NCI-H1048 (cell line): ENCODE data around the gene TRAPPC10.

Experiments
- DNase-seq: peaks from one replicate; lab custom pipeline; 2025; lab: John Stamatoyannopoulos, UW

Gene TRAPPC10

GRCh38 chr21:44011579-44012473 lies at the start of gene TRAPPC10:
TSS of gene TRAPPC10 (plus strand) at chr21:44012309. CDS start at chr21:44012494, 185 bp downstream.
- DNase-seq = peak; percentile 53

- no peak for DNase-seq
Observed at GRCh38 chr21:43965911-43966585, 46.1 kb upstream of the TRAPPC10 start.

- DNase-seq = no peak
Observed at GRCh38 chr21:43966946-43967512, 45.1 kb upstream of the TRAPPC10 start.

- no peak for DNase-seq
Observed at GRCh38 chr21:43967981-43968380, 44.1 kb upstream of the TRAPPC10 start.

GRCh38 chr21:43968410-43969114 lies 43.5 kb upstream of the TRAPPC10 start:
- no peak for DNase-seq

GRCh38 chr21:43969115-43969444 lies 43.0 kb upstream of the TRAPPC10 start:
- DNase-seq = no peak

- DNase-seq = no peak
Observed at GRCh38 chr21:43970551-43970950, 41.6 kb upstream of the TRAPPC10 start.

- no peak for DNase-seq
Observed at GRCh38 chr21:43971201-43971991, 40.7 kb upstream of the TRAPPC10 start.

GRCh38 chr21:43971992-43972255 lies 40.2 kb upstream of the TRAPPC10 start:
- no peak for DNase-seq

- no peak for DNase-seq
Observed at GRCh38 chr21:43972850-43973633, 39.1 kb upstream of the TRAPPC10 start.

- no peak for DNase-seq
Observed at GRCh38 chr21:43973634-43973955, 38.5 kb upstream of the TRAPPC10 start.

- DNase-seq = no peak
Observed at GRCh38 chr21:43974791-43975468, 37.2 kb upstream of the TRAPPC10 start.

- DNase-seq = peak; percentile 42
Observed at GRCh38 chr21:43975469-43976098, 36.5 kb upstream of the TRAPPC10 start.

- DNase-seq = no peak
Observed at GRCh38 chr21:43976661-43977060, 35.4 kb upstream of the TRAPPC10 start.

- no peak for DNase-seq
Observed at GRCh38 chr21:43978060-43978459, 34.0 kb upstream of the TRAPPC10 start.

GRCh38 chr21:43979654-43980053 lies 32.5 kb upstream of the TRAPPC10 start:
- DNase-seq = no peak

- DNase-seq = no peak
Observed at GRCh38 chr21:43981151-43981870, 30.8 kb upstream of the TRAPPC10 start.

GRCh38 chr21:43981871-43982210 lies 30.3 kb upstream of the TRAPPC10 start:
- DNase-seq = no peak

GRCh38 chr21:43982489-43983078 lies 29.5 kb upstream of the TRAPPC10 start:
- DNase-seq = no peak
